Hematopoietic multipotent progenitor cell treated with erythropoietin and hydrocortisone succinate and interleukin-3 and kit ligand, for 6 days (in vitro differentiated cells): ENCODE measurements around the gene PWWP2A.
"Not testable (repeated sequence)": the region's sequence is repeated elsewhere in the genome, so short reads cannot be mapped to it uniquely, and the experiment has no call there.

Source experiments
- DNase-seq: peaks from one replicate; pipeline ENCODE4 v3.0.0-alpha.2; 2015

Gene PWWP2A

DNA sequence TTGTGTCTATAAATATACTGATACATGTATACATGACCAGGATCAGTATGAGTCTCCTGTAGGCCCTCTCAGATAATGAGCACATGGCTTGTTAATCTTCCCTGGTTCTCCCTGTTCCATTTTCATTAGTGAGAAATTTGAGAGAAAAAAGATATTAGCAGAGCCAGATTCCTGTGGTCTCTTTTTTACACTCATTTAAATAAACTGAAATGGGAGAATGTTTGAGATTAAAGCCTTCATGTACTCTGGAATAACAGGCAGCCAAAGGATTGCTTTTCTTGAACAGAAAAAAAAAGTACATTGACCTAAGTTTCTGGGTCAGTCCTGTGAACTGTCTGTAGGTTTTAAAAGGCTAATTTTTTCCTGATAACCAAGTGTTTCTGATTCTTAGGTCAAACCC is 44.2 kb downstream of the PWWP2A start:
- DNase-seq = no peak

DNA sequence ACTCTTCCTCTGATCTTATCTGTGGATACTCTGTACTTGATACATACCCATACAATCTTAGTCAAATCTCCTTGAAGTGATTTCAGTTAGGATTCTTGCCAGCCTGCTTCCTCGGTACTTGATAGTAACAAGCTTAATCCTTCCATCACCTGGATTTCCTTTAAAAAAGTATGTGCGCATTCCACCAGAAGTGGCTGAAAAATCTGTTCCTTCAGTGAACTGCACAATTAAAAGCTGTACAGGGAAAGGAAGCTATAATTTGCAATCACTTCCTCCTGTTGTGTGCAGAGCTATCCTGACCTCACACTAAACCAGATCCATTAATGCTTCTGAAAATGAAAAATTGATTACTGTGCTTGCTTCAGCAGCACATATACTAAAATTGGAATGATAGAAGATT is 47.3 kb downstream of the PWWP2A start:
- no peak for DNase-seq

DNA sequence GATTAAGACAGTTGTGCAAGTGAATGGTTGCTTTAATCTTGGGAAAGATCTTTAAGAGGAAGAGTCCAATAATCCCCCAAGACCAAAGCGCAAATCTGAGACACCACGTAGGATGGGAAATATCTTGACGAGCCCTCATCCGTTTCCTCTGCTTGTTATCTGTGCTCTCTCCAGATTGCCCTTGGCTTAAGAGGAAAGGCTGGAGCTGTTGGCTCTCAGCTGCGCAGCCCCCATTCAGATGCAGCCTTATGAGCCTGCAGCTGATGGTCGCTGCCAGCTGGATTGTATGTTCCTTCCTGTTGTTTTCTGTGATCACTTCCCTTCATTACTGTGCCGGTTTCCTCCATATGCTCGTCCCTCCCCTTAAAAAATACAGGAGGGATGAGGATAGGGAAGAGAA is 47.7 kb downstream of the PWWP2A start:
- DNase-seq = no peak

DNA sequence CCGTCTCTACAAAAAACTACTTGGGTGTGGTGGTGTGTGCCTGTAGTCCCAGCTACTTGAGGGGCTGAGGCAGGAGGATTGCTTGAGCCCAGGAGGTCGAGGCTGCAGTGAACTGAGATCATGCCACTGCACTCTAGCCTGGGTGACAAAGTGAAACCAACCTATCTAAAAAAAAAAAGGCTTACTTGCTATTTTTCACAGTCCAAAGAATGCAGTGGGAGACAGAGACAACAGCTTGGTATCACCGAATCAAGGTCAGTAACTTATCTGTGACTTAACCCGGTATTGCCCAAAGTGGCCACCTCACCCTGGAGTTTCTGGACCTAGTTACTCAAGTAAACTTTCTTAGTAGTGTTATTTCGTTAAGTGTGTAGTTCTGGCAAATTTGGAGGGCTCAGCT is 50.1 kb downstream of the PWWP2A start:
- DNase-seq = not testable (repeated sequence)

DNA sequence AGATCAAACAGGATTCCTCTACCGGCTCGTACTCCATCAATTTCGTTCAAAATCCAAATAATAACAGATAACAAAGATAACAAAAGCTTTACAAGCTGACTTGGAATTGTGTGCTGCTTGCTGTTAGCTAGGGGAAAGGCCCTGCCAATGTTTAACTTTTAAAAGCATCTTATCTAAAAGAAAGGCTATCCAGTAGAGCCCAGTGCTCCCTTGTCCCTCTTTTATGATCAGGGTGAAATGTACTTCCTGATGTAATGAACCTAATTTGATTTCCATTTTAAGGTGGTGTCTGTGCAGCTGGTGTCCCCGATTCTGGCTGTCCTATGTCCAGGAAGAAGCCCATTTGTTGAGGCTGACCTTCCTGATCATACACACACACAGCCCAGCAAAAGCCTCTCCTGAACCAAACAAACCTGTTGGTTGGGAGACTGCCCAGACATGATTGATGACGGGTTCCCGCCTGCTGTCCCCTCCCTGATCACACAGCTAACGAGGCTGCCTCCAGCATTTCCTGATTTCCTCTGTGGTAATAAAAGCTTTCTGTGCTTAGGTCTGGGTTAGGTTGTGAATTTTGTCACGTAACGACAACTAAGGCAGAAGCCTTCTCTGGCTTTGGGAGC is 54.1 kb downstream of the PWWP2A start:
- no peak for DNase-seq

DNA sequence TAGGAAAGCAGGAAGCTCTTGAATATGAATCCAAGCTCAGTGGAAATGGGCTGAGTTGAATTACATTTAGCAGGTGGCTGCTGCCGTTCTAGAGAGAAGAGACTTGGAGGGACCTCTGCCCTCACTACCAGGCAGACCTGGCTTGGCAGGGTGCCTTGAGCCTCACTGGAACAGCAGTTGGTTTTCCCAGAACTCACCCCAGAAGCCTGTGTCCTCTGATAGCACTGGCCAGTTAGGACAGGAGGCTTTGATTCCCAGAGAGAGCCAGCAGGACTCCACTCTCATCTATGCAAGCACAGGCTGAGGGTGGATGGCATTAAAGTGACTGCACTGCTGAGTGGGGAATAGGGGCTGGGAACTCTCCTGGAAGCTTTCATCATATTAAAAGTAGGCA is 54.8 kb downstream of the PWWP2A start:
- peak; percentile 23 for DNase-seq

DNA sequence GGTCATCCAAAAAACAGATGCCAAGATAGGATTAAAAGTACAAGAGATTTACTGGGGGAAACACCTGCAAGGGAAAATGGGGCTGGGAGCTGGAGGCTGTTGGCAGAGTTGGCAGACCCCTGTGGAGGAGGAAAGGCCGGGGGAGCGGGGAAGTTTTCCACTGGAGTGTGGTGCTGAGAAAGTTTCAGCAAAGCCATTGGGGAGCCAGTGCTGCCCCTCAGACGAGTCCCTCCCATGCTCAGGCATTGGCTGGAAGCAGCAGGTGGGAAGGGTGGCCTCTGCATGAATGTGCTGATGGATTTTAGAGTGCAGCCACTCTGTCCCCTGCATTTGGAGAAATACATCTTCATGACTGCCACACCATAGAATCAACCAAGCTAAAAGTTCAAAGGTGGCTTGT is 57.5 kb downstream of the PWWP2A start:
- no peak for DNase-seq

DNA sequence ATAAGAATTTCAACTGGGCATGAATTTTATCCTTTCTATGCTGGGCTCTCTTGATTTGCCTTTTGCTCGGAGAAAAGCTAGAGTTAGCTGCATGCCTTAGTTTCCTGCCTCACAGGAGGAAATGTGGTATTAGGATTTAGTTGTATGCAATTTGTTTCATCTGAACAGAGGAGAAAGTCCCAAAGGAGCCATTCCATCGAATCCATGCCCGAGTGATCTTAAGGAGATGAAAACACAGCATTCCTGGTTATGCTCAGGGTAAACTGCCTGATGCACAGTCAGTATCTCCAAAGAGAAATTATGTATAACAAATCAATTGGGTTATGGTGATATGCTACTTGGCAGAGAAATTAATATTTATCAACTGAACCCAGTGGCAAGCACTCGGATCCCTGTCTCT is 59.2 kb downstream of the PWWP2A start:
- no peak for DNase-seq

DNA sequence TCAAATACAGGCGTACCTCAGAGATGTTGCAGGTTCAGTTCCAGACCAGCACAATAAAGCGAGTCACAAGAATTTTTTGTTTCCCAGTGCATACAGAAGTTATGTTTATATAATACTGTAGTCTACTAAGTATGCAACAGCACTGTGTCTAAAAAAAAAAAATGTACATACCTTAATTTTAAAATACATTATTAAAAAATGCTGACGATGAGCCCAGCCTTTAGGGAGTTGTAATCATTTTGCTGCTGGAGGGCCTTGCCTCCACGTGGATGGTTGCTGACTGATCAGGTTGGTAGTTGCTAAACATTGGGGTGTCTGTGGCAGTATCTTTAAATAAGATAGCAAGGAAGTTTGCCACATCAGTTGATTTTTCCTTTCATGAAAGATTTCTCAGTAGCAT is 62.0 kb downstream of the PWWP2A start:
- DNase-seq = no peak

DNA sequence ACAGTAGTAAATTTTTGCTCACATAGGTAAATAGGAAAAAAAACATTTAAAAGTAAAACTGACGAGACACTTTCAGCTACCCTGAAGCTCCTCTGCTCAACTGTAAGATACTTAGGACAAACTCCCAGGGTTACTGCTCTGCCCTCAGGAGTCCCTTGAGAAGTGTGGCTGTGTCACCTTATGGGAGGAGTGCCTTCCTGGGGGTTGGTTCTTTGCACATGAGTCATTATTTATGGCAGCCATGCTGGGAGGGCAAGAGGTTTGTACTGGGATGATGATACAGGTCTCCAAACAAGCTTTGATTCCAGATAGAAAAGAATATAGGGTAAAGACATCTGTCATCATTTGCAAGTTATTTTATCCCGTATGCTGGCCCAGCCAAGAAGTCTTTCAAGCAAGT is 64.4 kb downstream of the PWWP2A start:
- DNase-seq = no peak

DNA sequence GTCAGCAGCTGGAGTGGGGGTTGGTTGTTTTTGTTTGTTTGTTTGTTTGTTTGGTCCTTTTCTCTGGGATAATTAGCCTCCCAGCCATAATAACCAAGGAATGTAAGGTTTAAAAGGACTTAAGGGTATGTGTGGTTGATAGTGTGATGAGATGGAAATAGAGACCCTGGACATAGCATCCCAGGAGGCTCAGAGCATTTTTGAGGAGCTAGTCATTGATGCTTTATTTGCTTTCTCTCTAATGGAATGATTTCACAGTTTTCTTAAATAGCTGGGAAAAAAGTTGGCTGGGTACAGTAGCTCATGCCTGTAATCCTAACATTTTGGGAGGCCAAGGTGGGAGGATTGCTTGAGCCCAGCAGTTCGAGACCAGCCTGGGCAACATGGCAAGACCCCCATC is 65.2 kb downstream of the PWWP2A start:
- no peak for DNase-seq

DNA sequence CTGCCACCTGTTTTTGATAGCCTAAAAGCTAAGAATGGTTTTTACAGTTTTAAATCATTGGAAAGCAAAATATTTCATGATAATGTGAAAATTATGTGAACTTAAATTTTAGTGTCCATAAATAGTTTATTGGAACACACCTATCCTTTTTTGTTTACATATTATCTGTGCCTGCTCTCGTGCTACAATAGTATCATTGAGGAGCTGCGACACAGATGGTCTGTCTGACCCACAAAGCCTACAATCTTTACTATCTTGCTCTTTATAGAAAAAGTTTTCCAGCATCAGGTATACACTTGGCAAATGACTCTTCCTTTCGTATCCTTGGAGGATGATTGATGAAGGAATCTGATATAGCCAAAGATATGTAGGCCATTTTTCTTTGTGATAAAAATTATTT is 70.2 kb downstream of the PWWP2A start:
- no peak for DNase-seq

DNA sequence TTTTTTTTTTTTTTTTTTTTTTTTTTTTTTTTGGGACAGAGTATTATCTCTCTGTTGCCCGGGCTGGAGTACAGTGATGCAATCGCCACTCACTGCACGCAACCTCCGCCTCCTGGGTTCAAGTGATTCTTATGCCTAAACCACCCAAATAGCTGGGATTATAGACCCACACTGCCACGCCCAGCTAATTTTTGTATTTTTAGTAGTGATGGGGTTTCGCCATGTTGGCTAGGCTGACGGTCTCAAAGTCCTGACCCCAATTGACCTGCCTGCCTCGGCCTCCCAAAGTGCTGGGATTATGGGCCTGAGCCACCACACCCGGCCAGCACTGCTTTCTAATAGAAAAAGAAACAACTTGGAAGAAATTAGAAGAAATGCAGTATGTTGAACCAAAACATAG is 71.1 kb downstream of the PWWP2A start:
- no peak for DNase-seq

DNA sequence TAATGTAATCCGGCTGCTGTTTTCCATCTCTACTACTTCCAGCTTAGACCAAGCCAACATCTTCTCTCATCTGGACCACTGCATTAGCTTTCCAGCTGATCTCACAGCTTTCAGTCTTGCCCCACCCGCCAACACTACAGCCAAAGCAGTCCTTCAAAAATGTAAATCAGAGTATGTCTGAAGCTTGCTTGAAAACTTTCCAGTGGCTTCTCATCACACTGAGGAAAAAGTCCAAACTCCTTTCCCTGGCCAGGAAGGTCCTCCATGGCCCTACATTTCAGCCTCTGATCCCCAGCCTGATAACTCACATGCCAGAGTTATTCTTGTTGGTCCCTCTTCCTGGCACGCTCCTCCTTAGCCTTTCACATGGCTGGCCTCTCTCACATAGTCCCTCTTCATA is 71.8 kb downstream of the PWWP2A start:
- DNase-seq = no peak

DNA sequence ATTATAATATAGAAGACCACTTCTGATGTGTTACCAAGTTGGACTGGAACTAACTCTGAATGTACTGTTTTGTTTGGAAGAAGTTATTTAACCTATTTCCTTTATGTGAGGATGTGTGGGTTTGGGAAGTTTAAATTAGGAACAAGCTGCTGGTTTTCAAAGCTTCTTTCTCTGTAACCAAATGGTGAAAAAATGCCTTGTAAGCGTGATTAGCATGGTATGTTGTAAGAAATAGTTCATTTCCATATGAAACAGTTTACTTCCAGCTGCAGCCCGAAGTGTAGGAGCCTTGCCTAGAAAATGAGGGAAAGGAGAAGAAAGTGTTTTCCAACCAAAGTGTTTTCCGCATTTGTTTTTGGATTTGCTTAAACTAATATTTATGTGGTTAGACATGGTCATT is 74.3 kb downstream of the PWWP2A start:
- no peak for DNase-seq

DNA sequence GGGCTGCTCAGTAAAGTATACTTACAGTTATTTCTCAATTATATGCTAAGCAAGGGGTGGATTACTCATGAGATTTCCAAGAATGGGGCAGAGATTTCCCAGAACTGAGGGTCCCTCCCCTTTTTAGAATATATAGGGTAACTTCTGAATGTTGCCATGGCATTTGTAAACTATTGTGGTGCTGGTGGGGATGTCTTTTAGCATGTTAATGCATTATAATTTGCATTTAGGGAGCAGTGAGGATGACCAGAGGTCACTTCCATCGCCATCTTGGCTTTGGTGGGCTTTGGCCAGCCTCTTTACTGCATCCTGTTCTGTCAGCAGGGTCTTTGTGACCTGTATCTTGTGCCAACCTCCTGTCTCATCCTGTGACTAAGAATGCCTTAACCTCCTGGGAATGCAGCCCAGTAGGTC is 74.9 kb downstream of the PWWP2A start:
- peak; percentile 18 for DNase-seq

DNA sequence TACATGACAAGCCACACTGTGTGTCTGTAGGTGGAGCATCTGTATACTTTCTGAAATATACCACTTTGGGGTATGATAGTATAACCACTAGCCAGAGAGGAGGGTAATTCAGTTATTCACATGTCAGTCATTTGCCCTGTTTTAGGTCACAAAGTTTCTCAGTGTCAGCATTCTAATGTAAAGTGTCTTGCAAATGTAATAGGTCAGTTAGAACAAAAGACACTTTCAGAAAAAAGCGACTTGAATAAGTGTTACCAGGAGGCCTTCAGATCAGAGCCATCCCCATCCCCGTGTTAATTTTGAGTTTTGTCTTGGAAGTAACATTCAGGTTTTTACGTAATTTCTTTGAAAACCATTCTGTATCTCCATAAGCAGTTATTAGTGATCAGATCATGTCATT is 76.6 kb downstream of the PWWP2A start:
- no peak for DNase-seq
